Endodermal cell (in vitro differentiated cells): ENCODE results near the gene MRM1. TPM values are rescaled to one million over a fixed set of nuclear protein-coding genes. Genes with fewer than 3 reads are reported as not detected.

Experiments
- DNase-seq: peaks from one replicate; pipeline ENCODE4 v3.0.0-alpha.2; 2017
- H3K27ac ChIP-seq: 2 replicates; pipeline ENCODE4 v1.5.1; 2013; ENCODE audit warnings: mild to moderate bottlenecking, low read depth, low read length, moderate library complexity
- H3K27me3 ChIP-seq: 2 replicates; pipeline ENCODE4 v1.6.1; 2013; ENCODE audit warnings: mild to moderate bottlenecking, low read length, moderate library complexity; ENCODE audit not compliant: insufficient read depth, control insufficient read depth, poor library complexity, severe bottlenecking
- H3K36me3 ChIP-seq: 2 replicates; pipeline ENCODE4 v1.7.0; 2013; ENCODE audit warnings: mild to moderate bottlenecking, low read length, moderate library complexity; ENCODE audit not compliant: control insufficient read depth, insufficient read depth
- H3K4me1 ChIP-seq: one replicate; pipeline ENCODE4 v1.7.0; 2013; ENCODE audit warnings: low read length; ENCODE audit not compliant: control insufficient read depth, insufficient read depth
- H3K4me3 ChIP-seq: 2 replicates; pipeline ENCODE4 v1.5.1; 2013; ENCODE audit warnings: mild to moderate bottlenecking, low read length, moderate library complexity
- H3K9ac ChIP-seq: 2 replicates; pipeline ENCODE4 v1.6.1; 2013; ENCODE audit warnings: mild to moderate bottlenecking, low read length, moderate library complexity; ENCODE audit not compliant: poor library complexity, severe bottlenecking; ENCODE audit errors: extremely low read depth
- H3K9me3 ChIP-seq: 2 replicates; pipeline ENCODE4 v1.6.1; 2013; ENCODE audit warnings: mild to moderate bottlenecking, low read length, moderate library complexity; ENCODE audit not compliant: control insufficient read depth
- H3K27ac Mint-ChIP-seq: 2 replicates; pipeline ENCODE4 v1.8.0; 2020; ENCODE audit warnings: mixed read lengths
- H3K27me3 Mint-ChIP-seq: 2 replicates; pipeline ENCODE4 v1.8.0; 2021; ENCODE audit warnings: mild to moderate bottlenecking, mixed read lengths; ENCODE audit not compliant: insufficient read depth
- H3K36me3 Mint-ChIP-seq: 2 replicates; pipeline ENCODE4 v1.8.0; 2020; ENCODE audit warnings: low read depth, mixed read lengths
- H3K4me1 Mint-ChIP-seq: 2 replicates; pipeline ENCODE4 v1.8.0; 2020; ENCODE audit warnings: mixed read lengths
- H3K4me3 Mint-ChIP-seq: 2 replicates; pipeline ENCODE4 v1.8.0; 2020; ENCODE audit warnings: mild to moderate bottlenecking, moderate library complexity, mixed read lengths
- H3K9me3 Mint-ChIP-seq: 2 replicates; pipeline ENCODE4 v1.8.0; 2020; ENCODE audit warnings: mild to moderate bottlenecking, mixed read lengths
- CTCF ChIP-seq: fragments of 200-600 bp; sonication (generic); conservative IDR thresholded peaks from 2 replicates; pipeline ENCODE4 v1.5.0; 2021; ENCODE audit warnings: antibody characterized with exemption, mild to moderate bottlenecking
- WGBS, 2 experiments: methylation state at CpG; one replicate each; pipeline versions ENCODE4 v1.1.5 to v1.1.7; 2013; ENCODE audit warnings: missing lambda C conversion rate in 2 of 2, mixed read lengths in 1 of 2; ENCODE audit not compliant: insufficient coverage in 1 of 2, insufficient read length in 1 of 2; 5-methylcytosine and 5-hydroxymethylcytosine counted together
- total RNA-seq, 2 donors: library from RNA; stranded (reverse); fragmentation: NEBNext Ultra II Directional in 1 of 2; extraction: Animal tissue kit (Norgen Biotek cat#: 25700) in 1 of 2; gene quantifications; 2 replicates in 1 of 2; 3 replicates in 1 of 2; pipeline ENCODE4 v1.2.1, GENCODE V29; 2021

Gene MRM1
- total RNA-seq, 2 donors from 2014 or later: 10.7 to 11.4 TPM

GRCh38 chr17:36608794-36609497 lies 7.6 kb downstream of the MRM1 start:
- Histone ChIP-seq H3K27ac (no peak overlapping the region), H3K4me1 (peaks cover 9% of the 10 kb centered on the region), H3K36me3 (no peaks in the 10 kb centered on the region), H3K27me3 (no peaks in the 10 kb centered on the region), H3K4me3 (no peak overlapping the region), H3K9ac (no peak overlapping the region), H3K9me3 (peaks cover 5% of the 10 kb centered on the region)
- 74% methylated on average over 21 to 24 of the region's 24 CpGs for WGBS, 2 experiments
- H3K27me3 Mint-ChIP-seq: peaks cover 11% of the 10 kb centered on the region
- DNase-seq: peak; percentile 90
- H3K27ac Mint-ChIP-seq: no peak overlapping the region
- H3K9me3 Mint-ChIP-seq: no peaks in the 10 kb centered on the region
- H3K36me3 Mint-ChIP-seq: peaks cover 30% of the 10 kb centered on the region
- no peak overlapping the region for H3K4me3 Mint-ChIP-seq
- peak; percentile 73 for TF ChIP-seq CTCF
- H3K4me1 Mint-ChIP-seq: peaks cover 40% of the 10 kb centered on the region

GRCh38 chr17:36609498-36609862 lies 8.1 kb downstream of the MRM1 start:
- peaks cover 10% of the 10 kb centered on the region for H3K4me1 ChIP-seq
- peak; percentile 77 for DNase-seq
- H3K4me3 ChIP-seq: no peak overlapping the region
- H3K4me3 Mint-ChIP-seq: no peak overlapping the region
- no peaks in the 10 kb centered on the region for H3K27me3 ChIP-seq
- H3K27ac Mint-ChIP-seq: no peak overlapping the region
- 81 to 90% methylated on average over 4 to 7 of the region's 7 CpGs for WGBS, 2 experiments
- no peaks in the 10 kb centered on the region for H3K9me3 Mint-ChIP-seq
- H3K36me3 ChIP-seq: no peaks in the 10 kb centered on the region
- H3K27me3 Mint-ChIP-seq: peaks cover 11% of the 10 kb centered on the region
- peaks cover 30% of the 10 kb centered on the region for H3K36me3 Mint-ChIP-seq
- peaks cover 39% of the 10 kb centered on the region for H3K4me1 Mint-ChIP-seq
- H3K27ac ChIP-seq: no peak overlapping the region
- no peak overlapping the region for H3K9ac ChIP-seq
- H3K9me3 ChIP-seq: peaks cover 5% of the 10 kb centered on the region
- TF ChIP-seq CTCF: peak; percentile 43

GRCh38 chr17:36610474-36610873 lies 9.1 kb downstream of the MRM1 start:
- H3K9ac ChIP-seq: no peak overlapping the region
- WGBS, 2 experiments: 79 to 88% methylated on average over 5 to 6 of the region's 6 CpGs

More at GRCh38 chr17:36610474-36610873, 9.1 kb downstream of the MRM1 start:
- no peak overlapping the region for H3K4me3 Mint-ChIP-seq
- H3K4me1 Mint-ChIP-seq: peaks cover 47% of the 10 kb centered on the region
- Histone ChIP-seq H3K36me3 (no peaks in the 10 kb centered on the region), H3K4me3 (no peak overlapping the region), H3K4me1 (peaks cover 17% of the 10 kb centered on the region), H3K27ac (no peak overlapping the region), H3K9me3 (peaks cover 5% of the 10 kb centered on the region), H3K27me3 (no peaks in the 10 kb centered on the region)
- H3K36me3 Mint-ChIP-seq: peaks cover 27% of the 10 kb centered on the region
- H3K9me3 Mint-ChIP-seq: no peaks in the 10 kb centered on the region
- H3K27me3 Mint-ChIP-seq: peaks cover 11% of the 10 kb centered on the region
- TF ChIP-seq CTCF: no peak
- no peak for DNase-seq
- H3K27ac Mint-ChIP-seq: no peak overlapping the region
